Measurements from ENCODE around the gene HHAT.

DNA sequence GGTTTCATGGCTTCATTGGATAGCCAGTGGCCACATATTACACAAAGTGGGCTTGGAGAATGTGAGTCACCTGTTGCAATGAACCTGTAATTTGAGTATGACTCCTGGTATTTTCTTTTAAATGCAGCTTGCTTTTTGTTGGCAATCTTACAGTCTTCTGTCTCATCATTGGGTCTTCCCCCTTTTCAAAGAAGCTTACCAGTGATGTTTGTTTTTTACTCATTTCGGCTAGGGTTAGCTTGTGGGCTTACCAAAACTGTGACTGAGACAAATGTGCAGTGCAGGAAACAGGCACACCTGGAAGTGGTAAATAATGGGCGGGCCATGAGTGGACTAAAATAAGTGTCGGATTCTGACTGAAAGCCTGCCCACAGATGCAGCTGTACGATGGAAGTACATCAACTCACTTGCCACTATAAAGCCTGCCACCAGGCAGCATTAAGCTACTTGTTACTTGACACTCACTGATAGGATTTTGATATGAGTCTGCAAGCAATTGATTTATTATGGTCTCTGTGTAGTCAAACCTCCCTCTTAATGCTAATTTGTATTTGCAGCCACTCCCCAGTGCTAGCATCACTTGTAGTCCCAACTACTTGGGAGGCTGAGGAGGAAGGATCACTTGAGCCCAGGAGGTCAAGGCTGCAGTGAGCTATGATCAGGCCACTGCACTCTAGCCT, 4.2 kb downstream of the HHAT start:
- no peak for TF ChIP-seq EZH2 (IDR thresholded peaks at IDR 0.05; ENCODE audit: insufficient read depth, poor library complexity, severe bottlenecking)
- TF ChIP-seq EZH2phosphoT487 (IDR thresholded peaks at IDR 0.05; ENCODE audit: insufficient read depth, low read depth) = no peak

Measured in GM23248 (cell line).